Measurements from ENCODE around the gene CFDP1.

The CFDP1 gene

GRCh38 chr16:75263291-75263962, 169.9 kb downstream of the CFDP1 start:
- DNase-seq: no peak

GRCh38 chr16:75262800-75263127, 170.5 kb downstream of the CFDP1 start:
- DNase-seq: no peak

GRCh38 chr16:75262104-75262799, 171.1 kb downstream of the CFDP1 start:
- DNase-seq: no peak

- no peak for DNase-seq
These were observed 171.7 kb downstream of the CFDP1 start for GRCh38 chr16:75261590-75262078.

GRCh38 chr16:75260851-75261589, 172.3 kb downstream of the CFDP1 start:
- DNase-seq: no peak

GRCh38 chr16:75258807-75259141, 174.5 kb downstream of the CFDP1 start:
- DNase-seq: no peak

- no peak for DNase-seq
These were observed 175.2 kb downstream of the CFDP1 start for GRCh38 chr16:75257886-75258806.

GRCh38 chr16:75256696-75257343, 176.5 kb downstream of the CFDP1 start:
- no peak for DNase-seq

GRCh38 chr16:75256059-75256571, 177.2 kb downstream of the CFDP1 start:
- no peak for DNase-seq

- no peak for DNase-seq
These were observed 178.9 kb downstream of the CFDP1 start for GRCh38 chr16:75254359-75254837.

- no peak for DNase-seq
These were observed 180.1 kb downstream of the CFDP1 start for GRCh38 chr16:75252946-75253911.

GRCh38 chr16:75252049-75252864, 181.0 kb downstream of the CFDP1 start:
- DNase-seq: no peak

GRCh38 chr16:75251280-75252048, 181.8 kb downstream of the CFDP1 start, which contains the start of gene BCAR1:
Gene BCAR1, minus strand, starts transcription at chr16:75251624. Its CDS starts 142 bp downstream, at chr16:75251482.
- DNase-seq: peak; percentile 47 to 67

- DNase-seq: no peak
These were observed 182.5 kb downstream of the CFDP1 start for GRCh38 chr16:75250809-75251279.

- DNase-seq: no peak
These were observed 183.1 kb downstream of the CFDP1 start for GRCh38 chr16:75250089-75250808.

GRCh38 chr16:75249441-75249840, 183.9 kb downstream of the CFDP1 start:
- DNase-seq: no peak

GRCh38 chr16:75248536-75249380, 184.5 kb downstream of the CFDP1 start:
- DNase-seq: no peak
